Mucosa of stomach (tissue), 1 donor: Measurements from ENCODE around the gene ITGB1.

ENCODE experiments used
- H3K27me3 ChIP-seq: one replicate; pipeline ENCODE4 v1.7.0; 2013; ENCODE audit warnings: mild to moderate bottlenecking, low read length; ENCODE audit not compliant: control insufficient read depth, insufficient read depth
- H3K36me3 ChIP-seq: one replicate; pipeline ENCODE4 v1.7.0; 2013; ENCODE audit warnings: low read length; ENCODE audit not compliant: control insufficient read depth, insufficient read depth
- H3K4me1 ChIP-seq: one replicate; pipeline ENCODE4 v1.7.0; 2013; ENCODE audit warnings: mild to moderate bottlenecking, low read length; ENCODE audit not compliant: control insufficient read depth, insufficient read depth
- H3K4me3 ChIP-seq: one replicate; pipeline ENCODE4 v1.7.0; 2013; ENCODE audit warnings: low read length
- H3K9ac ChIP-seq: one replicate; pipeline ENCODE4 v1.7.0; 2013; ENCODE audit warnings: mild to moderate bottlenecking, low read length, moderate library complexity
- H3K9me3 ChIP-seq: one replicate; pipeline ENCODE4 v1.7.0; 2013; ENCODE audit warnings: mild to moderate bottlenecking, low read length, moderate library complexity; ENCODE audit not compliant: control insufficient read depth
- donor health status: Pancreatic carcinoma.

The ITGB1 gene

DNA sequence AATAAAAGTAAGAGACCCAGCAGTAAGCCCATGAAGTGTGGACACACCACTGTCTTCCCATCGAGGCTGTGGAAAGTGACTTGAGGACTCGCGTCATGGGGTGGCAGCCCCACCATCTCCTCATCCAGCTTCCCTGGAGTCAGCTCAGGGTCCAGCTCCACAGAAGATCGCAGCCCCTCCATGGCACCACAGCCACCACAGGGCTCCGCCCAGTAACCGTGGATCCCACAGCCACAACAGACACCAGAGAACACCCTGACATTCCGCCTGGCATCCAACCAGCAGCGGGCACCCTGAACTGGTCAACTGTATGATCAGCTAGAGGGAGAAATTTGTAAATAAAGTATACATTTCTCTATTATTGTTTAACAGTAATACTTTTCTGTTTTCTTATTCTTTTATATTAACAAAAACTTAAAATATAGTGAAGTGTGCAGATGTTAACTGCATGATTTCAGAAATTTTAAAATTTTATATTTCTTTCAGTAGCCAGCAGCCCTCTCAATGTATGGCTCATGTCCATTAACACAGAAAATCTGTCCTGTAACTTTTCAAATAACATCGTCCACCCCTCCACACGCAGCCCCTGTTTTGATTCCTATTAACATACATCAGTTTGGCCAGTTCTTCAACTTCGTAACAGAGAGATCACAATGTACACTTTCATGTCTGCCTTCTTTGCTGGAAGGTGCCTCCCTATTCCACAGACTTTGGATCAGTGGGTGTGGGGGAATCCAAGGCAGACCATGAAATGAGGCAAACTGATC lies 69.7 kb downstream of the ITGB1 start:
- Histone ChIP-seq H3K9me3 (no peaks in the 10 kb centered on the region), H3K9ac (no peak overlapping the region), H3K4me1 (no peaks in the 10 kb centered on the region), H3K27me3 (no peaks in the 10 kb centered on the region), H3K4me3 (no peak overlapping the region), H3K36me3 (no peaks in the 10 kb centered on the region)

DNA sequence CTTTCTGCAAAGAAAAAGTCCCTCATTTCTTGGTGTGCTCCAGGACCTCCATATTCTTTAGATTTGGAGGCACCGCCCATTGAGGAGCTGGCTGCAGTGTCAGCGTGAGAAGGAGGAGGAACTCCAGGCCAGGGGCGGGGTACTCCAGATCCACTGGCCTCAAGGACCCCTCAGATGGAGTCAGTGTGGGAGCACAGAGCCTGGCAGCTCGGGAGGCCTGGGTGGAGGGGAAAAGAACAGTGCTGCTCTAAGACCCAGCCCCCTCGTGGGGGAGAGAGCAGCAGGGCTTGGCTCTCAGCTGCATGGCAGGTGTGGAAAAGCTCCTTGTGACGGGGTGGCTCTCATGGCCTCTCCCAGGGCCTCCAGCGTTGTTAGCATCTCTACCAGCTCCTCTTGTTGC lies 70.5 kb downstream of the ITGB1 start:
- no peak overlapping the region for H3K9ac ChIP-seq
- H3K36me3 ChIP-seq, result no peaks in the 10 kb centered on the region
- H3K9me3 ChIP-seq, result no peaks in the 10 kb centered on the region
- no peaks in the 10 kb centered on the region for H3K27me3 ChIP-seq
- no peak overlapping the region for H3K4me3 ChIP-seq
- no peaks in the 10 kb centered on the region for H3K4me1 ChIP-seq

- no peaks in the 10 kb centered on the region for H3K36me3 ChIP-seq
- no peak overlapping the region for H3K9ac ChIP-seq
- H3K4me3 ChIP-seq, result no peak overlapping the region
- no peaks in the 10 kb centered on the region for H3K27me3 ChIP-seq
- H3K4me1 ChIP-seq, result no peaks in the 10 kb centered on the region
- H3K9me3 ChIP-seq, result no peaks in the 10 kb centered on the region
These were observed 76.0 kb downstream of the ITGB1 start for GRCh38 chr10:32882076-32882475.

GRCh38 chr10:32878646-32879045 lies 79.4 kb downstream of the ITGB1 start:
- no peaks in the 10 kb centered on the region for H3K4me1 ChIP-seq
- H3K4me3 ChIP-seq, result no peak overlapping the region
- no peaks in the 10 kb centered on the region for H3K9me3 ChIP-seq
- no peaks in the 10 kb centered on the region for H3K36me3 ChIP-seq
- H3K9ac ChIP-seq, result no peak overlapping the region
- H3K27me3 ChIP-seq, result no peaks in the 10 kb centered on the region

- Histone ChIP-seq H3K4me1 (no peaks in the 10 kb centered on the region), H3K4me3 (no peak overlapping the region), H3K9me3 (no peaks in the 10 kb centered on the region), H3K27me3 (no peaks in the 10 kb centered on the region), H3K9ac (no peak overlapping the region), H3K36me3 (no peaks in the 10 kb centered on the region)
These were observed 80.1 kb downstream of the ITGB1 start for GRCh38 chr10:32877915-32878314.

GRCh38 chr10:32865170-32865569 lies 92.9 kb downstream of the ITGB1 start:
- no peaks in the 10 kb centered on the region for H3K4me1 ChIP-seq
- no peak overlapping the region for H3K4me3 ChIP-seq
- H3K9ac ChIP-seq, result no peak overlapping the region
- no peaks in the 10 kb centered on the region for H3K9me3 ChIP-seq
- no peaks in the 10 kb centered on the region for H3K36me3 ChIP-seq
- no peaks in the 10 kb centered on the region for H3K27me3 ChIP-seq

DNA sequence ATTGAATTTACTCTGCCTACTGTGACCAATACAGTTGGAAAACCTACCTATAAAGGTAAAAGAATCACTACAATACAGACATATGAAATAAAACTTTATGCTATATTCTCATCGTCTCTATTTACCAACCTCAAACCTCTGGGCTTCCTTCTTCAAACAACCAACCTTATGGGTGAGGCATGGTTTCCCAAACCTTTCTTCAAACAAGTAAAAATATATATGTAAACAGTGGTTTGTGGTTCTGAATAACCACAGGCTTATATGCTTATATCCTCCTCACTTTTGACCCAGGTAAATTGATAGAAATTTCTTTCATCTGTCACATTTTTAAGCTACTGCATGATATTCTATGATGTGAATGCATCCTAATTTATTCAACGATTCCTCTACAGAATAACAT lies 103.6 kb downstream of the ITGB1 start:
- Histone ChIP-seq H3K36me3 (no peaks in the 10 kb centered on the region), H3K9me3 (no peaks in the 10 kb centered on the region), H3K27me3 (no peaks in the 10 kb centered on the region), H3K4me1 (no peaks in the 10 kb centered on the region), H3K4me3 (no peak overlapping the region), H3K9ac (no peak overlapping the region)

DNA sequence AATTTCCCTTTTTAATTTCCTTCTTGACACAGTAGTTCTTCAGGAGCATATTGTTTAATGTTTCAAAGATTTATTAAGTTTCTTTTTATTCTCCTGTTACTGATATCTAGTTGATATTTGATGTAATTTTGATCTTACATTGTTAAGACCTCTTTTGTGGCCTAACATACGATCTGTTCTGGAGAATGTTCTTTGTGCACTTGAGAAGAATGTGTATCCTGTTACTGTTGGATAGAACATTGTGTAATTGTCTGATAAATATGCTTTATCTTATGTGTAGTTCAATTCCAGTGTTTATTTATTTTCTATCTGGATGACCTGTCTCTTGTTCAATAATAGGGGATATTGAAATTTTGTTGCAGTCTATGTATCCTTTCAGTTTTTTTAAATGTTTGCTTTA lies 106.7 kb downstream of the ITGB1 start:
- Histone ChIP-seq H3K36me3 (no peaks in the 10 kb centered on the region), H3K27me3 (no peaks in the 10 kb centered on the region), H3K4me3 (no peak overlapping the region)

More for the DNA sequence above, 106.7 kb downstream of the ITGB1 start:
- Histone ChIP-seq H3K4me1 (no peaks in the 10 kb centered on the region), H3K9ac (no peak overlapping the region), H3K9me3 (no peaks in the 10 kb centered on the region)
